22Rv1 (cell line): ENCODE measurements around the gene CFHR1.

Experiments used
- ZFX ChIP-seq: fragments of 450-650 bp; IDR thresholded peaks from 2 replicates; pipeline ENCODE4 v1.6.1; 2017; ENCODE audit warnings: antibody characterized with exemption, borderline replicate concordance
- TF ChIP-seq, protein P1 (sequence below): fragments of 450-650 bp; IDR thresholded peaks from 2 replicates; pipeline ENCODE4 v1.5.1; 2017; ENCODE audit warnings: mild to moderate bottlenecking

DNA sequence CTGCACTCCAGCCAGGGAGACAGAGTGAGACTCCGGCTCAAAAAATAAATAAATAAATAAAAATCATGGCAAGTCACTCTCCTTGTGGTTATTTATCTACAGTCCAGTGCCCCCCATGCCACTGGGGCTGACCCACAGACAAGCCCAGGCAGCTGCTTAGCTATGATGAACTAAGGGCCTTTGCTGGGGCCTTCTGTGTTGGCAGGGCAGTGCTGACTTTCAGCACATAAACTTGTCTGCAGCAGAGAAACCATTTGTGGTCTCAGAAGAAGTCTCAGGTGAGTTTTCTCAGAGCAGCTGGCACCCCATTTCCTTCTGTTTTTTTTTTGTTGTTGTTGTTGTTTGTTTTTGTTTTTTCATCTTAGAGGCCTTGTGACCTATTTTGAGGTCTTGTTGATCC is 47.4 kb downstream of the CFHR1 start:
- TF ChIP-seq, protein P1, sequence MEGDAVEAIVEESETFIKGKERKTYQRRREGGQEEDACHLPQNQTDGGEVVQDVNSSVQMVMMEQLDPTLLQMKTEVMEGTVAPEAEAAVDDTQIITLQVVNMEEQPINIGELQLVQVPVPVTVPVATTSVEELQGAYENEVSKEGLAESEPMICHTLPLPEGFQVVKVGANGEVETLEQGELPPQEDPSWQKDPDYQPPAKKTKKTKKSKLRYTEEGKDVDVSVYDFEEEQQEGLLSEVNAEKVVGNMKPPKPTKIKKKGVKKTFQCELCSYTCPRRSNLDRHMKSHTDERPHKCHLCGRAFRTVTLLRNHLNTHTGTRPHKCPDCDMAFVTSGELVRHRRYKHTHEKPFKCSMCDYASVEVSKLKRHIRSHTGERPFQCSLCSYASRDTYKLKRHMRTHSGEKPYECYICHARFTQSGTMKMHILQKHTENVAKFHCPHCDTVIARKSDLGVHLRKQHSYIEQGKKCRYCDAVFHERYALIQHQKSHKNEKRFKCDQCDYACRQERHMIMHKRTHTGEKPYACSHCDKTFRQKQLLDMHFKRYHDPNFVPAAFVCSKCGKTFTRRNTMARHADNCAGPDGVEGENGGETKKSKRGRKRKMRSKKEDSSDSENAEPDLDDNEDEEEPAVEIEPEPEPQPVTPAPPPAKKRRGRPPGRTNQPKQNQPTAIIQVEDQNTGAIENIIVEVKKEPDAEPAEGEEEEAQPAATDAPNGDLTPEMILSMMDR, result no peak
- TF ChIP-seq ZFX, result no peak
